Measurements from ENCODE around the gene BTBD9. TPM values are rescaled to one million over a fixed set of nuclear protein-coding genes. Genes with fewer than 3 reads are reported as not detected.

The BTBD9 gene
- polyA plus RNA-seq, 1 experiment = 5.4 TPM

DNA sequence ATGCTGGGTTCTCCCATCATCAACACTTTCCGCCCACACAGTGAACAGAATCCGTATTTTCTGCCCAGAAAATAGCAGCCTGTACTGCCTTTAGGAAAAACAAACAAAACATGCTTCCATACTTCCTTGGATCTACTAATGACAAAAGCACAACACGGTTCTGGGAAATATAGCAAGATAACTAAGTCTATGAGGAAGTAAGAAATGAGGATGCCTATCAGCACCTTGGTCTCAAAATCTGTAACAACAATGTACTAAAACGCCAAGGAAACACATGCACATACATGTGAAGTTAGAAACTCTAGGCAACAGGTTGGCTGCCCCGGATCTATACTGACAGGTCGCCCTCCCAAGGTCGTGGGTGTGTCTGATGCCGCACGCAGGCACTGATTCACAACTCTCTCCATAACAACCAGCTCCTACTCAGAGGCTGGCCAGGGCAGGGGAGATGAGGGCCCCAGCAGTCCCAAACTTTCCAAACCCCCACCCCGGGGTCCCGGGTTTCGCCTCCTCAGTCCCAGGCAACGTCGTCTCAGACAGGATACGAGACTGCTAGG lies 710 bp downstream of the BTBD9 start:
- TF ChIP-seq, protein P1, sequence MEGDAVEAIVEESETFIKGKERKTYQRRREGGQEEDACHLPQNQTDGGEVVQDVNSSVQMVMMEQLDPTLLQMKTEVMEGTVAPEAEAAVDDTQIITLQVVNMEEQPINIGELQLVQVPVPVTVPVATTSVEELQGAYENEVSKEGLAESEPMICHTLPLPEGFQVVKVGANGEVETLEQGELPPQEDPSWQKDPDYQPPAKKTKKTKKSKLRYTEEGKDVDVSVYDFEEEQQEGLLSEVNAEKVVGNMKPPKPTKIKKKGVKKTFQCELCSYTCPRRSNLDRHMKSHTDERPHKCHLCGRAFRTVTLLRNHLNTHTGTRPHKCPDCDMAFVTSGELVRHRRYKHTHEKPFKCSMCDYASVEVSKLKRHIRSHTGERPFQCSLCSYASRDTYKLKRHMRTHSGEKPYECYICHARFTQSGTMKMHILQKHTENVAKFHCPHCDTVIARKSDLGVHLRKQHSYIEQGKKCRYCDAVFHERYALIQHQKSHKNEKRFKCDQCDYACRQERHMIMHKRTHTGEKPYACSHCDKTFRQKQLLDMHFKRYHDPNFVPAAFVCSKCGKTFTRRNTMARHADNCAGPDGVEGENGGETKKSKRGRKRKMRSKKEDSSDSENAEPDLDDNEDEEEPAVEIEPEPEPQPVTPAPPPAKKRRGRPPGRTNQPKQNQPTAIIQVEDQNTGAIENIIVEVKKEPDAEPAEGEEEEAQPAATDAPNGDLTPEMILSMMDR (IDR thresholded peaks at IDR 0.05; ENCODE audit: insufficient read depth, low read depth, low read length) = no peak
- ChIA-PET CTCF (no interaction called here), POLR2A (interaction anchor here (0.6 kb wide), 2 partner anchors 25 to 32 kb away, joined by 3 to 14 read pairs; no protein-coding TSS in a partner anchor)
- peak overlapping the region; percentile 77 for H3K4me3 ChIP-seq (ENCODE audit: low read depth, low read length)
- H3K36me3 ChIP-seq (ENCODE audit: control insufficient read depth, insufficient read depth, low read length) = no peaks in the 10 kb centered on the region; the same call in 1 of the 2 replicates
- DNase-seq (ENCODE audit: low read depth) = no peak
- H3K27me3 ChIP-seq (ENCODE audit: control insufficient read depth, insufficient read depth, low read length) = no peaks in the 10 kb centered on the region

DNA sequence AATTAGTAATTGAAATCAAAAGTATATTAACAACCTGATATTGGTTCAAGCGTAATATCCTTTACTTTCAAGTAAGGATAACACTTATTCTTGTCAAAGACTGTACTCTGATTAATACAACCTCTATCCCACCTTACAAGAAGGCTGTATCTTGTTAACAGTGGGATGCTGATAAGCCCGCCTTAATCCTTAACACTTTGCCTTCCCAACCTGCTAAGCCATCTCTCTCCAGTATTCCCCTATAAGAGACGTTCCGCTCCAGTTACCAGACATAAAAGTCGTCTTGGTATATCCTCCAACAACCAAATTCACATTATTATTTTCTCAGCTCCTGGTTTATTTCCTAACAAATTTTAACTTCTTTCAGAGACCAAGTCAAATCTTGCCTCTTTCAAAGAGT lies 2.0 kb downstream of the BTBD9 start:
- no peaks in the 10 kb centered on the region for H3K27me3 ChIP-seq (ENCODE audit: control insufficient read depth, insufficient read depth, low read length)
- POLR2A ChIA-PET = no interaction called here
- no peaks in the 10 kb centered on the region; the same call in 1 of the 2 replicates for H3K36me3 ChIP-seq (ENCODE audit: control insufficient read depth, insufficient read depth, low read length)
- no peak overlapping the region for H3K4me3 ChIP-seq (ENCODE audit: low read depth, low read length)
- CTCF ChIA-PET = no interaction called here
- TF ChIP-seq, protein P1 (IDR thresholded peaks at IDR 0.05; ENCODE audit: insufficient read depth, low read depth, low read length) = no peak
- DNase-seq (ENCODE audit: low read depth) = no peak

DNA sequence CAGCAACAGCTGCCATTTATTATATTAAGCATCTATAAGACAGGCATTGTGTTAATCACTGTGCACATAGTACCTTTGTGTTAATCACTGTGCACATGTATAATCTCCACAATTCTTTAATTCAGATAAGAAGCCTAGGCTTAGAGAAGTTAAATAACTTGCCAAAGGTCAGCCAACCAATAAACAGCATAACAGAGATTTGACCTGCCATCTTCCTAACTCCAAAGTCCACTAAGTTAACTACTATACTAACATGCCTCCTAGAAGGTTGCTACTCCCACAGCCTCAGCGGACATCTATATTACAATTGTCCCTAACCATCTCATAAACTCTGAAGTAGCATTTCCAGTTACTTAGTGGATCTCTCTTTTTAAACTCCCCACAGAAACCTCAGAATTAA lies 3.7 kb downstream of the BTBD9 start:
- H3K36me3 ChIP-seq (ENCODE audit: control insufficient read depth, insufficient read depth, low read length) = no peaks in the 10 kb centered on the region
- H3K4me3 ChIP-seq (ENCODE audit: low read depth, low read length) = no peak overlapping the region
- no peak for DNase-seq (ENCODE audit: low read depth)
- TF ChIP-seq, protein P1 (IDR thresholded peaks at IDR 0.05; ENCODE audit: insufficient read depth, low read depth, low read length) = no peak
- ChIA-PET CTCF (no interaction called here), POLR2A (no interaction called here)
- H3K27me3 ChIP-seq (ENCODE audit: control insufficient read depth, insufficient read depth, low read length) = no peaks in the 10 kb centered on the region

GRCh38 chr6:38634518-38634917 lies 5.2 kb downstream of the BTBD9 start:
- DNase-seq (ENCODE audit: low read depth) = no peak
- Histone ChIP-seq H3K36me3 (ENCODE audit: control insufficient read depth, insufficient read depth, low read length) (no peaks in the 10 kb centered on the region), H3K4me3 (ENCODE audit: low read depth, low read length) (no peak overlapping the region), H3K27me3 (ENCODE audit: control insufficient read depth, insufficient read depth, low read length) (no peaks in the 10 kb centered on the region)
- TF ChIP-seq, protein P1 (IDR thresholded peaks at IDR 0.05; ENCODE audit: insufficient read depth, low read depth, low read length) = no peak
- ChIA-PET POLR2A (no interaction called here), CTCF (no interaction called here)

- no peak for DNase-seq (ENCODE audit: low read depth)
- CTCF ChIA-PET = no interaction called here
Measured at GRCh38 chr6:38632490-38632889, 7.2 kb downstream of the BTBD9 start.

More at GRCh38 chr6:38632490-38632889, 7.2 kb downstream of the BTBD9 start:
- no peaks in the 10 kb centered on the region for H3K36me3 ChIP-seq (ENCODE audit: control insufficient read depth, insufficient read depth, low read length)
- H3K4me3 ChIP-seq (ENCODE audit: low read depth, low read length) = no peak overlapping the region
- TF ChIP-seq, protein P1 (IDR thresholded peaks at IDR 0.05; ENCODE audit: insufficient read depth, low read depth, low read length) = no peak
- H3K27me3 ChIP-seq (ENCODE audit: control insufficient read depth, insufficient read depth, low read length) = no peaks in the 10 kb centered on the region
- POLR2A ChIA-PET = no interaction called here

All from BJ (cell line).